GM21423 (cell line): ENCODE data around the gene MACROD2.
A peak's percentile ranks its signal among the peaks of the same experiment; 100 is the strongest.

ENCODE experiments used
- ATAC-seq: cut with Tn5 transposase; IDR thresholded peaks from one replicate; pipeline ENCODE4 v1.9.1; 2021; ENCODE audit warnings: mild to moderate bottlenecking, moderate library complexity; ENCODE audit not compliant: unreplicated experiment

Gene MACROD2

DNA sequence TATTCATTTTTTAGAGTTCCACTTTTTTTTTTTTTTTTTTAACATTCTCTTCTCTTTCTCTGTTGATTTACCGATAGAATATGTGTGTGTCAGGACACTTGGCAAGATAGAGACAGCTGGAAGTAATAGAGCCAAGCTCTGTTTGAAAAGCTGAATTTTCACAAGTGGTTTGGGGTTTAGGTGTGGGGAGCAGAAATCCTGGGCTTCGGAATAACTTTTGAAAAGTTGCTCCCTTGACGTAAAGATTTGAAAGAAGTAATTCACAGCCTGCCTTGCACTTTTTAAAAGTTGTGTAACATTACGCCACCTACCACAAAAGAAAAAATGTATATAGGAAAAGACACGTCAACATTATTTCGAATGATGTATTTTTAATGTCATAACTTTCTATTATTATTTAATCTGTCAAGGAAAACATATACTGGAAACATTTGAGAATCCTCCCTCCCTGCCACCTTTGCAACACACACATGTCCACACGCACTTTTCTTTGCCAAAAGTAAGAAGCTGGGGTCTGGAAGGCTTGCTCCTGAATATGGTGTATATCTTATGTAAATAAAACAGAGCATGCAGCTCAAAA, 1660.1 kb downstream of the MACROD2 start:
- no peak for ATAC-seq

DNA sequence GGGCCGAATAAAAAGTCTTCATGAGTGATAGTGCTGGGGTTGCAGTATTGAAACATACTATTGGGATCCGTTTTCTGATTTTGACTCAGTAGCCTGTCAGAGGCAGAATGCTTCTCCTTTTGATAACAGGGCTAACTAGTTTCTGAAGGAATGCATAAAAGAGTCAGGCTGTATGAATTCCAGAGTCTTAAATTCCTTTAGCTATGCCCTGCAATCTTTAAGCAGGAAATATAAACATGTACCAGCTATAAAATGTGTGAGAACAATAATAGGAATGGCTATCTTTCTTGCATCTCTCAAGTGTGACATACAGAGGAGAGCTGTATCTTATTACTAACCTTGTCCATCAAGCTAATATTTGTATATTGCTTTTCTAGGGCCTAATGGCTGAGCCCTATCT, 1660.8 kb downstream of the MACROD2 start:
- ATAC-seq = no peak

DNA sequence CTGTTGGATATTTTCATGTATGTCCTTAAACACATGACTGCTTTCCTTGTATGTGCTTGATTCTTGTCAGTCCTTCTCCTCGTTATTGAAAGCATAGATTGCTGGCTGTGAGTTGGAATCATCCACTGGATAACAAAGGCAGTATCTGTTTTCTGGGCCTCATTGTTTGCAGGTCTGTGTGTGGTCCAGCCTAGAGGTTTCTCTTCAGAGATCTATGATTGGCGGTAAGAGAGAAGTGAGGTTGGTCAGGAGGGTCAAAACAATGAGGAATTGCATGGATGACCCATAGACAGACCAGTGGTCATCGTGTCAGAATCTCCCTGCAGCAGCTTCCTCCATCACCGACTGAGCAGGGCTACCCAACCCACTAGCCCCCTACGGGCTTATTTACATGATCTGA, 1663.0 kb downstream of the MACROD2 start:
- ATAC-seq = no peak

DNA sequence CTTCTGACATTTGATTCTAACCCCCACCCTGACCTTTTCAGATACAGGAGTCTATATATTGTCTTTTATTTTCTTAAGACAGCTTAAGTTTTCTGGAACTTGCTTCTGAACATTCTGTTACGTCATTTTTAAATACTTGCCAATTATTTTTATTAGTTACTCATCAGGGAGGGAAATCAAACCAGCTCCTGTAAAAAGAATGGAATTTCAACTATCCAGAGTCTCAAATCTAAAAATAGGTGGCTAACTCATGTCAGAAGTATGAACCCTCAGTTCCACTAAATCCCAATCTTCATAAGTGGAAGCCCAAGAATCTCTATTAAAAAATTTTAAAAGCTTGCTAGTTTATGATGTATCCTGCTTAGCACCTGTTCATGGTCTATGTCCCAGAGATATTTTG, 1677.9 kb downstream of the MACROD2 start:
- no peak for ATAC-seq

DNA sequence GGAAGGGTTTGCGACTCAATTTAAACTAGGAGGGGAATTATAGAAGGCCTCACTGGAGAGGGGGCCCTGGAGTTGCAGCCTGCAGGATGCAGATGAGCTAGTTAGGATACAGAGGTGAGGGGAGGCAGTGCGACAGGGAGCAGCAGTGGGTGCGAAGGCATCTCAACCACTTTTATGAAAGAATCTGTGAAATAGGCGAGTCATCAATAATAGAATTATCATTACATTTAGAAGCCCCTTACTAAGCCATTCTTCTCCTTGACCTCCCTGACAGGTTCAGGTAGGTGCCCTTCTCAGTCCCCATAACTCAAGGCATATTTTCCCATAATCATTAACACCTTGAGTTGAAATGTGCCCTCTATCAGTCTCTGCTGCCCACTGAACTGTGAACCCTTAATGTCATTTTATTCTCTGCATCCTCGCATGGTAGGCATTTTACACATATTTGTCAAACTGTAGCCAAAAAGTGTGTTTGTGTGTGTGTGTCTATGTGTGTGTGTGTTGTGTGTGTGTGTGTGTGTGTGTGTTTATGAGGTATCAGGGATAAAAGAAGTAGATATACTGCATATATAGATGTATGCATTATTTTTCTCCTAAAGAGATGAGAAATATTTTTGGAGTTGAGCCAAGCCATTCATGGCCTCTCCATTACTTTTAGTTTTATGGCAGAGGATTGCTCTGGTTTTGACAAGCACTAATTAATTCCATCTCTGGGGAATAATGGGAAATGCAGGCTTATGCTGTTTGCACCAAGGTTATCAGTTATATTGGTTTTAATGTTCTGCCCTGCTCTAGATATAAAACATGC, 1679.1 kb downstream of the MACROD2 start:
- ATAC-seq = no peak

DNA sequence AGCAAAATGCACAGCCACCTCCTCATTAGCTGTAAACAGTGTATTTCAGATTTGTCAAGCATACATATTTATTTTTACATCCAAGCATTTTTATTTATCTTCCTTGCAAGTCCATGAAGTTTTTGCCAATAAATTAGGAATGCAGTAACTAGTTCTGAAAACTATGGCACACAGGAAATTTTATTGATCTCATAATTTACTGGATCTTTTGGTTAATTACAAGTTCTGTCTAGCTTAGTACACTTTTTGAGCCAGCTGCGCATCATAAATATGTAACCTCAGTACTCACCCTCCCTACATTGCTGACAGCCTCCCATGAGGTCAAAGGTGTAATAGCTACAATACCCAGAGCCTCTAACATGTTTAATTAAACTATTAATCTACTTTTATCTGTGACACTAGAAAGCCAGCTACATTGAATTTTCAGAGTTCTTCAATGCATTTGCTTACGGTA, 1679.8 kb downstream of the MACROD2 start:
- no peak for ATAC-seq

DNA sequence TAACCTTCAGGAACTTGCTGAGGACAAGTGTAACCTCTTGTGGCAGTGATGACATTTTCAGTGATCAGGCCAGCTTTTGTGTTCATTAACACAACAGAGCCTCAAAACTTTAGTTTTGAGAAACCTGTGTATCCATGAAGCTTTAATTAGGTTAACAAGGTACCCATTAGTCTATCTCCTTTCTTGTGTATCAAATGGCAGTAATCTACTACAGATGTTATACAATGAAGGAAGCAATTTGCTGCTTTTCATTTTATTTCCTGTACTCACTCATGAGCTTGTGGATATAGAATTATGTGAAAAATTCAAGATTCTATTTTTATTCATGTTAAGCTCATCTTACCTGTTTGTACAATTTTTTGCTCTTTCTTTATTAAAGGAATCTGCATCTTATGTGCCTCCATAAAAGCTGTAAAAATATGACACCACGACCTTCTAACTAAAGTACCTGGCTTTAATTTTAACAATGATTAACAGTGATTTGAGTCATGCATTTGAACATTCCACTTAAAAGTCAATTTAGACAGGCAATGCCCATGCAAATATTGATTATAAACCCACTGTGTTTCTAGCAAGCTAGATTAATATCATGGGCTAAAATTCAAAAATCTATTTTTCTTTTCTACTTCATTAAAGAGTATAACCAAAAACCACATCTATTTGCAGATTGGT, 1680.6 kb downstream of the MACROD2 start:
- no peak for ATAC-seq

DNA sequence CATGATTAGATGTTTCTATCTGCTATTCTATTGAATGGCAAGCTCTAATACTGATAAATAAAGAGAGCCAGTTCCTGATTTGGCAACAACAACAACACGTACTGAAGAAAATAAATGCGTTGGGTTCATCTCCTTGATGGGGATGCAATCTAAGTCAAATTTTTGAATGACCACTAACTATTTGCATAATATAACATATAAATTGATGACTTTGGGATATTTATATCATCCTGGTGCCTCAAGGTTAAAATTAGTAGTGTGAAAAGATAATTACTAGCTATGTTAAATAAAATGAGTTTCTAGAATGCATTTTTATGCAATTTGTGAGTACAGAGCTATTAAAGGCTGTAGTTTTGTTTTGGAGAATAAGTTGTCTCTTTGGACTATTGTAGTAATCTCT, 1681.5 kb downstream of the MACROD2 start:
- no peak for ATAC-seq

DNA sequence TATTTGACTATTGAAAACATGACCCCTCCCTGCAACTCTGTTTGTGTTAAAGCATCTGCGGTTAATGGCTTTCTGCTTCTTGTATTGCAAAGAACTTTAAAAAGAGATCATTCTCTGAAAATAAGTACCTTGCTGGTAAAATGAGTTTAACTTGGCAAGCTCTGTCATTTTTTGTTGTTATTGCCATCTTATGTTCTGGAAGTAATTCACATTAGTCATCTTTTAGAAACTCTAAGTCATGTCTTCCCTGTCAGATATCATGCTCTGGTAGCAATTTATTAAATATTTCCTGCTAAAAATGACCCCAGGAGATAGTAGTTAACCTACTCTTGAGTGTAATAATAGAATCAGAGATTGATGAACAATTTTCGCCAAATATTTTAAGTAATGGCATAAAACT, 1687.4 kb downstream of the MACROD2 start:
- ATAC-seq = no peak

DNA sequence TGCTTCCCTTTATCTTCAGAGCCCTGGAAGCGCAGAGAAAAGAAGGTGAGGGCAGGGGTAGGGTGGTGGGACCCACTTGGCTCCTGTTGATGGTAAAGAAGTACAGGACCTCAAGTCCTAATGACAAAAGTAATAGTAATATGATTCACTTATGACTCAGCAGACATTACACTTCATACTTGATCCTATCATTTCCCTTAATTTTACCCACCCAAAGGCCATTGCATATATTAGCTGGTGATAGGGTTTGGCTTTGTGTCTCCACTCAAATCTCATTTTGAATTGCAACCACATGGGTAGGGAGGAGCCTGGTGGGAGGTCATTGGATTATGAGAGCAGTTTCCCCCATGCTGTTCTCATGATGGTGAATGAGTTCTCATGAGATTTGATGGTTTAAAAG, 1697.3 kb downstream of the MACROD2 start:
- ATAC-seq = no peak

DNA sequence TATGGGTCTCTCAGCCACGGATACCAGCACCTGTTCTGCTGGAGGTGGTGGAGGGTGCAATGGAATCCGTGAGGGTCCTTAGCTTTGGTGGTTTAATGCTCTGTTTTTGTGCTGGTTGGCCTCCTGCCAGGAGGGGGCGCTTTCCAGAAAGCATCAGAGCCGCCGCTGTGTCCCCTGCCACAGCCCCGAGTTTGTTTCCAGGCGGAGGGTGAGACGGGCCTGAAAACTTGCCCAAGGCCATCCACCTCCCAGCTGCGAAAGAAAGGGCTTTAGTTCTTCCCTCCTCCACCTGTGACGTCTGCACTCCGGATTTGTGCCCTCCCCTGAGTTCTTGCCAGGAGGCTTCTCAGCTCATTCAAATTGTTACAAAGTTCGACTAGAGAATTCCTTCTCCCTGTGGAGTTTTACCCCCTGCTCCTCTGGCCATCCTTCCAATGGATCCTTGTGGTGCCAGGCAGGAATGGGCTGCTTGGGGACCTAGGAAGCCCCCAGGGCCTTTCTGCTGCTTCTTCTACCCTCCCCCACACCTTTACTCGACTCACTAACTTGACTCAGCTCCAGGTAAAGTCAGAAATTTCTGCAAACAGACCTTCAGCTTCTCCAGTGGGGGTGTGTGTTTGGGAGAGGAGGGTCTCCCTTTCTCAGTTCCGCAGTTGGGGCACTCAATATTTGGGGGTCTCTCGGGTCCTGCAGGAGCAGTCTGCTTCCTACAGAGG, 1704.3 kb downstream of the MACROD2 start:
- no peak for ATAC-seq

DNA sequence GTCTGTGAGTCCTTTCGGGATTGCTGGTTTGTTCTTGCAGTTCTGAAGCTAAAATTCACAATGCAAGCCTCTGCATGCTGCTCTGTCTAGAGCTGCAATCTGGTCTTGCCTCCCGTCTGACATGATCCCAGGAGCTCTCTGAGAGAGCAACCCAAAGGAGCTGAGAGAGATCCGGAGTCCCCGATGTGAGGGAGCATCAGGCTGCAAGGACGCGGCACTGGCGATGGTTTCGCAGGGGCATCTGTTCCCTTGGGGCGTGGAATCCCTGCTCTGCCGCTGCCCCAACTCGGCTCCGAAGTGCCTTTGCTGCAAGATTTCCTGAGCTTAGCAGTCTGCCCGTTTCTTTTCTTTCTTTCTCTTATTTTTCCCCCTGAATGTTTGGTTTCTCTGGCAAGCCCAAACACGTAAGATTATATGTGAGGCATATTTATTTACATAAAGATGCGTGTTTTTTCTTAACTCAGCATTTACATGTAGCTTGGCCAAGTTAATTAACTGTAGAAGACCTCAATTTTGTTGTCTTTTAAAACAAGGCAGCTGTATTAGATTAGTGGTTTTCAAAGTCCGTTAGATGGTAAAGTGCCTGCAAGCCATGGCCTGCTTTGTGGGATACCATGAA, 1704.9 kb downstream of the MACROD2 start:
- ATAC-seq = no peak

DNA sequence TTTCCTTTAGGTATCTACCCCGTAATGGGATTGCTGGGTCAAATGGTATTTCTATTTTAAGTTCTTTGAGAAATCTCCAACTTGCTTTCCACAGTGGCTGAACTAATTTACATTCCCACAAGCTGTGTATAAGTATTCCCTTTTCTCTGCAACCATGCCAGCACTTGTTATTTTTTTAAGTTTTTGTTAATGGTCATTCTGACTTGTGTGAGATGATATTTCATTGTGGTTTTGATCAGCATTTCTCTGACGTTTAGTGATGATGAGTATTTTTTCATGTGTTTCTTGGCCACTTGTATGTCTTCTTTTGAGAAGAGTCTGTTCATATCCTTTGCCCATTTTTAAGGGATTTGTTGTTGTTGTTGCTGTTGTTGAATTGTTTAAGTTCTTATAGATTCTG, 1706.8 kb downstream of the MACROD2 start:
- no peak for ATAC-seq

DNA sequence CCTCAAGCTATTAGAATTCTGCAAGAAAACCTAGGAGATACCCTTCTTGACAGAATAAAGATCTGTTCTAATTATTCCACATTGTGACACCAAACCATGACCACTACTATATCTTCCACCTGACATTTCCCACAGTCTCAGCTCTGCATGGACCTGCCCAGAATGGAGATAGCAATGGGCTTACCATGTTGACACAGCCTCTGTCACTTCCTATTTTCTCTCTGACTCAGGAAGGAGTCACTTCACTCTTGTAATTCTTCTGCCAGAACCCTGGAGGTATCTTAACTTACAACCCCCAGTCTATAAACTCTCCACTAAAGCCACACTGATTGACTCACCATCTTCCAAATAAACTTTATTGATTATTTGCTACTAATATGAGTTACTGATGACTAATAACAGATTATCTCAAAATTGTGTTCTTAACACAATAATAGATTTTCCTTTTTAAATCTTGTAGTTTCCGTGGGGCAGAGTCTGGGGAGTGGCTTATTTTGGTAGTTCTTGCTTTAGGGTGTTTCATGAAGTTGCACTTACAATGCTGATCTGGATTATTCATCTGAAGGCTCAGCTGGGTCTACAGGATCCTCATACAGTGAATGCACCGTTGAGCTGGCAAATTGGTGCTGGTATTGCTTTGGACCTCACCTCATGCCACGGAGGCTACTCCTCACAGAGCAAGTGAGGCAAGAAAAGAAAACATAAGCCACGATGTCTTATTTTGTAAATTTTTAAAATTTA, 1708.0 kb downstream of the MACROD2 start:
- ATAC-seq = no peak

DNA sequence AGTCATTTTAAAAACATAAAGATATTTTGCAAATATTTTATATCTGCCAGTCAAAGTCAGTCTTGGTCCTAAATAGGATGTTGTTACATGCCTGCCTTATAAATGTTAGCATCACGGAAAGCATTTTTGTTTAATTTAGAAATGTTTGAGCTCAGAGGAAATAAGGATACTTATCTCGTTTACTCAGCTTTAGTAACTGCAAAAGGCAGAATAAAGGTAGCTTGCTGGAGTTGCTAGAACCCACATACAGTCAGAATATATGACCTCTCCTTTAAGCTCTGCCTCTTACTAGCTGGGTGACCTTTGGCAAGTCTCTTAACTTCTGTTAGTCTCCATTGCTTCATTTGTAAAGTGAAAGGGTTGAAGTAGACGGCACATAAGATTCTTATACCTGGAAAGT, 1710.7 kb downstream of the MACROD2 start:
- ATAC-seq = no peak

DNA sequence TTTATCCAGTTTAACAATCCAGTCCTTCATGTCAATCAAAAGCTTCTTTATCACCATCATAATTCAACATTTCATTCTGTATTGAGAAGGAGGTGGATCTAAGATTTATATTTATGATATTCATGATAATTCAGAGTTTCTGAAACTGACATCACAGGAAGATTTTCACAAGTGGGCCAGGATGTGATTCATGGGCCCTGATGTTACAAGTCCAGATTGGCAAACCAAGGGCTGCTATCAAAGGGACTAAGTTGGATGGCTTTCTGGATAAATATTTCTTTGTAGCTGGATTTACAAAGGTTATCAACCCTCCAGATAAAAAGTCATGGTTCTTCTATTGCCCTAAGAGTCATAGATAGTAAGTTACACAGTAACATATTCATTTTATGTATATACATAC, 1711.4 kb downstream of the MACROD2 start:
- no peak for ATAC-seq

DNA sequence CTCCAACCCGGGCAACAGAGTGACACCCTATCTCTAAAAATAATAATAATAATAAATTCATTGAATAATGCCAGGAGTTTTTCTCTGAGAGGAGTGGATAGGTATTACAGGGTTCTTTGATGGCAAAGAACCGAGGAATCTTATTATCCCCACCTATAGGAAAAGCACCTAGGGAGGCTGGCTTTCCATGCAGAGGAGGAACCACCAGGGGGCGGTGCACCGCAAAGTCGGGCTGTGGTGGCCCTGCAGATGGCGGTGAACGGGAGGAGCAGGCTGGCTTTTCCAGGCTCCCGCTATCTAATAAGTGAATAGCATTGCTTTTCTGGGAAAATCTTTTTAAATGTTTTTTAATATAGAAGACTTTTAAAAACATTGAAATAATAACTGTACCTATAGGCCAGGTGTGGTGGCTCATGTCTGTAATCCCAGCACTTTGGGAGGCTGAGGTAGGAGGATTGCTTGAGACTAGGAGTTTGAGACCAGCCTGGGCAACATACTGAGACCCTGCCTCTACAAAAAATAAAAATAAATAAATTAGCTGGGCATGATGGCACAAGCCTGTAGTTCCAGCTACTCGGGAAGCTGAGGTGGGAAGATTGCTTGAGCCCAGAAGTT, 1713.8 kb downstream of the MACROD2 start:
- peak; percentile 63 for ATAC-seq

DNA sequence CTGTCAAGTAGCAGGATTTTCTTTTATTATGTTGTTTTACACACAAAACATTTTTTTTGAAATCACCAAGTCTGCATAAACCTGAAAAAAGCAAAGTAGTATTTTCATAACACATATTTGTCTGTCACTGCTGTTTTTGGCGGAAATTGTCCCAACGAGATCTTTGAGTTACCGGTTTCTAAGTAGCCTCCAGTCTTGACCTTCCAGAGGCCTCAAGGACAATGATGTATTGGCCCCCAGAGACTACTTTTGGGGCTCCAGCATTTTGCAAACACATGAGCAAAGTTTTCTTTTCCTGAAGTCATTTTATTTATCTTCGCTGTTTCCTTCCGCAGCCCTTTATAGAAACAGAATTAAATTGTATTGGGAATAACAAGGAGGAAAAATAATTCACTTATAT, 1715.3 kb downstream of the MACROD2 start:
- ATAC-seq = no peak

DNA sequence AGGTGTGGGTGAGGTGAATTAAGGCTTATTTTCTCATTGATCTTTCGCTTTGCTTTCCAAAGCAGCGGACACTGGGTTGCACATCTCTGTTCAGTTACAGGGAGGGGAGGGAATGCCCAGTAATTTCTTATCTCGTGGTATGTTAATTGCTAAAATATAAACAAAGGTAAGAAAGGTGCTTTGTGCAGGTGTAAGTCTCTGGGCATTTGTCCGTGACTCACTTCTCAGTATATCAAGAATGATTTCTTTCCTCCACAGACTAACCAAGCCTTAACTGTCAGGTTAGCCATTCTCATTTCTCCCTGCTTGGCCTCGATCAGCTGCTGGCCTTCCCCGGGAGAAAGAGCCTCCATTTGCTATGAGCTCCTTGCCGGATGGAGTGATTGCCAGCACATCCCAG, 1715.9 kb downstream of the MACROD2 start:
- no peak for ATAC-seq

DNA sequence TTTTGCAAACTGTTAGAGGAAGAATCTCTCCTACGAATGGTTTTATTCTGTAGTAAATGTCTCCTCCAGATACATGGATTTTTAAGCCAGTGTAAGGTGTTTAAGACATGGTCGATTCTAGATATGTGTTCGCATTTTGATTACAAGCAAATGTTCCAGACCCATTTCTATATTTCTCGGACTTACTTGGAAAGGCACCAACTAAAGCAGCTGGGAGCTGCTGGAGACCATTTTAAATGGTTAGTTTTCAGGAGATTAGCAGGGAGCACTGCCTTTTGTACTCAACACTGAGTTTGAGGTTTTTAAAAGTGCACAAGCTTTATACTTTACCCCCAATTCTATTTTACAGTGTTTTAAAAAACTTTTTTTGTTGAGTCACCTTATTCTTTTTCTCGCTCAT, 1720.9 kb downstream of the MACROD2 start:
- no peak for ATAC-seq
